ENCODE results near the gene LY86.

GRCh38 chr6:6682225-6682624 lies 93.7 kb downstream of the LY86 start:
- TF ChIP-seq POLR2AphosphoS5 (IDR thresholded peaks at IDR 0.05; ENCODE audit: low read depth, low read length) (no peak), TAF1 (IDR thresholded peaks at IDR 0.05; ENCODE audit: low read depth, low read length) (no peak), POLR2A (IDR thresholded peaks at IDR 0.05; ENCODE audit: low read depth, low read length) (no peak), SPI1 (IDR thresholded peaks at IDR 0.05; ENCODE audit: low read depth, low read length) (no peak), PAX5 (IDR thresholded peaks at IDR 0.05; ENCODE audit: insufficient read depth, low read length, severe bottlenecking) (no peak)
